ENCODE data around the gene RNF207. TPM values are rescaled to one million over a fixed set of nuclear protein-coding genes. Genes with fewer than 3 reads are reported as not detected.

RNF207 gene
- total RNA-seq, 1 donor from 2014 or later = 20.1 TPM

- DNase-seq (ENCODE audit: low read depth) = no peak
- peaks cover 44% of the 10 kb centered on the region for H3K27me3 ChIP-seq (ENCODE audit: control insufficient read depth, insufficient read depth, low read length)
- H3K4me3 ChIP-seq (ENCODE audit: low read depth, low read length) = no peak overlapping the region
- H3K36me3 ChIP-seq (ENCODE audit: control insufficient read depth, insufficient read depth, low read length) = no peaks in the 10 kb centered on the region
- TF ChIP-seq CTCF (IDR thresholded peaks at IDR 0.05; ENCODE audit: insufficient read depth, low read length, poor library complexity, severe bottlenecking) = no peak
Observed at GRCh38 chr1:6162773-6163172, 43.1 kb upstream of the RNF207 start.

- H3K36me3 ChIP-seq (ENCODE audit: control insufficient read depth, insufficient read depth, low read length) = no peaks in the 10 kb centered on the region
- H3K4me3 ChIP-seq (ENCODE audit: low read depth, low read length) = no peak overlapping the region
- H3K27me3 ChIP-seq (ENCODE audit: control insufficient read depth, insufficient read depth, low read length) = peaks cover 49% of the 10 kb centered on the region
- no peak for TF ChIP-seq CTCF (IDR thresholded peaks at IDR 0.05; ENCODE audit: insufficient read depth, low read length, poor library complexity, severe bottlenecking)
- no peak for DNase-seq (ENCODE audit: low read depth)
Observed at GRCh38 chr1:6163191-6163972, 42.5 kb upstream of the RNF207 start.

- no peak overlapping the region for H3K4me3 ChIP-seq (ENCODE audit: low read depth, low read length)
- H3K27me3 ChIP-seq (ENCODE audit: control insufficient read depth, insufficient read depth, low read length) = peaks cover 53% of the 10 kb centered on the region
- DNase-seq (ENCODE audit: low read depth) = no peak
Observed at GRCh38 chr1:6163973-6164617, 41.8 kb upstream of the RNF207 start.

GRCh38 chr1:6165027-6165426, 40.9 kb upstream of the RNF207 start:
- DNase-seq (ENCODE audit: low read depth) = no peak
- H3K27me3 ChIP-seq (ENCODE audit: control insufficient read depth, insufficient read depth, low read length) = peaks cover 61% of the 10 kb centered on the region
- H3K36me3 ChIP-seq (ENCODE audit: control insufficient read depth, insufficient read depth, low read length) = no peaks in the 10 kb centered on the region
- H3K4me3 ChIP-seq (ENCODE audit: low read depth, low read length) = no peak overlapping the region
- no peak for TF ChIP-seq CTCF (IDR thresholded peaks at IDR 0.05; ENCODE audit: insufficient read depth, low read length, poor library complexity, severe bottlenecking)

More at GRCh38 chr1:6163973-6164617, 41.8 kb upstream of the RNF207 start:
- no peaks in the 10 kb centered on the region for H3K36me3 ChIP-seq (ENCODE audit: control insufficient read depth, insufficient read depth, low read length)
- no peak for TF ChIP-seq CTCF (IDR thresholded peaks at IDR 0.05; ENCODE audit: insufficient read depth, low read length, poor library complexity, severe bottlenecking)

GRCh38 chr1:6165441-6165985, 40.4 kb upstream of the RNF207 start:
- Histone ChIP-seq H3K36me3 (ENCODE audit: control insufficient read depth, insufficient read depth, low read length) (no peaks in the 10 kb centered on the region), H3K27me3 (ENCODE audit: control insufficient read depth, insufficient read depth, low read length) (peaks cover 64% of the 10 kb centered on the region)
- no peak for DNase-seq (ENCODE audit: low read depth)

More at GRCh38 chr1:6165441-6165985, 40.4 kb upstream of the RNF207 start:
- no peak overlapping the region for H3K4me3 ChIP-seq (ENCODE audit: low read depth, low read length)
- TF ChIP-seq CTCF (IDR thresholded peaks at IDR 0.05; ENCODE audit: insufficient read depth, low read length, poor library complexity, severe bottlenecking) = no peak

Measured in kidney epithelial cell (primary cell).